Neuronal stem cell (in vitro differentiated cells): ENCODE data around the gene MKLN1.

Source experiments
- DNase-seq: peaks from one replicate; pipeline ENCODE4 v3.0.0-alpha.2; 2013; ENCODE audit warnings: low spot score
- H2AFZ ChIP-seq: one replicate; pipeline ENCODE4 v1.6.1; 2013; ENCODE audit warnings: mild to moderate bottlenecking, low read length, inconsistent platforms
- H2AK5ac ChIP-seq: 2 replicates; pipeline ENCODE4 v1.6.1; 2013; ENCODE audit warnings: low read depth, mild to moderate bottlenecking, inconsistent platforms, low read length, moderate library complexity, mixed read lengths
- H2BK120ac ChIP-seq: 2 replicates; pipeline ENCODE4 v1.6.1; 2013; ENCODE audit warnings: low read depth, mild to moderate bottlenecking, inconsistent platforms, low read length, moderate library complexity, mixed read lengths
- H2BK12ac ChIP-seq: one replicate; pipeline ENCODE4 v1.6.1; 2013; ENCODE audit warnings: low read length, inconsistent platforms
- H2BK15ac ChIP-seq: 2 replicates; pipeline ENCODE4 v1.6.1; 2013; ENCODE audit warnings: mild to moderate bottlenecking, low read length, inconsistent platforms, mixed read lengths
- H2BK5ac ChIP-seq: one replicate; pipeline ENCODE4 v1.6.1; 2013; ENCODE audit warnings: inconsistent platforms, mild to moderate bottlenecking, low read length, moderate library complexity
- H3K14ac ChIP-seq: one replicate; pipeline ENCODE4 v1.6.1; 2013; ENCODE audit warnings: low read length, inconsistent platforms
- H3K18ac ChIP-seq: 2 replicates; pipeline ENCODE4 v1.6.1; 2013; ENCODE audit warnings: low read length, inconsistent platforms
- H3K23ac ChIP-seq: 2 replicates; pipeline ENCODE4 v1.6.1; 2013; ENCODE audit warnings: low read depth, mild to moderate bottlenecking, mixed read lengths, low read length, inconsistent platforms; ENCODE audit not compliant: poor library complexity
- H3K27ac ChIP-seq: replicated peaks from 3 replicates; pipeline ENCODE4 v1.5.1; 2013; ENCODE audit warnings: low read length, inconsistent platforms
- H3K27me3 ChIP-seq, 3 experiments: 2 replicates each; pipeline ENCODE4 v1.6.1; 2013; ENCODE audit warnings: low read length in 3 of 3, mild to moderate bottlenecking in 2 of 3, inconsistent platforms in 1 of 3, low read depth in 1 of 3, mixed read lengths in 1 of 3, moderate library complexity in 1 of 3; ENCODE audit not compliant: control insufficient read depth in 3 of 3, insufficient read depth in 3 of 3
- H3K36me3 ChIP-seq, 2 donors: replicated peaks in 1 of 2; 2 replicates each; pipeline ENCODE4 v1.6.1; 2013; ENCODE audit warnings: low read length in 2 of 2; ENCODE audit not compliant: control insufficient read depth in 2 of 2, insufficient read depth in 2 of 2
- H3K4ac ChIP-seq: 2 replicates; pipeline ENCODE4 v1.6.1; 2013; ENCODE audit warnings: inconsistent platforms, mild to moderate bottlenecking, low read length, moderate library complexity
- H3K4me1 ChIP-seq, 2 donors: 1 replicate in 1 of 2; 2 replicates in 1 of 2; pipeline ENCODE4 v1.6.1; 2013; ENCODE audit warnings: low read length in 2 of 2, low read depth in 1 of 2; ENCODE audit not compliant: control insufficient read depth in 2 of 2, insufficient read depth in 1 of 2
- H3K4me2 ChIP-seq: one replicate; pipeline ENCODE4 v1.6.1; 2013; ENCODE audit warnings: mild to moderate bottlenecking, low read length, inconsistent platforms; ENCODE audit not compliant: insufficient read depth, poor library complexity, severe bottlenecking
- H3K4me3 ChIP-seq, 2 donors: 2 replicates each; pipeline ENCODE4 v1.5.1; 2013; ENCODE audit warnings: low read length in 2 of 2, mild to moderate bottlenecking in 2 of 2, inconsistent platforms in 1 of 2, moderate library complexity in 1 of 2
- H3K79me1 ChIP-seq: one replicate; pipeline ENCODE4 v1.6.1; 2013; ENCODE audit warnings: low read depth, mild to moderate bottlenecking, inconsistent platforms, low read length, moderate library complexity
- H3K9ac ChIP-seq: one replicate; pipeline ENCODE4 v1.6.1; 2013; ENCODE audit warnings: mild to moderate bottlenecking, low read depth, low read length, inconsistent platforms; ENCODE audit not compliant: poor library complexity
- H3K9me3 ChIP-seq, 2 donors: replicated peaks in 1 of 2; 2 replicates each; pipeline versions ENCODE3 to v1.6.1; 2013; ENCODE audit warnings: low read length in 2 of 2, mild to moderate bottlenecking in 2 of 2, inconsistent platforms in 1 of 2, low read depth in 1 of 2, mixed read lengths in 1 of 2, moderate library complexity in 1 of 2; ENCODE audit not compliant: control insufficient read depth in 2 of 2, insufficient read depth in 1 of 2
- H4K8ac ChIP-seq: one replicate; pipeline ENCODE4 v1.6.1; 2013; ENCODE audit warnings: low read depth, mild to moderate bottlenecking, inconsistent platforms, low read length, moderate library complexity
- H4K91ac ChIP-seq: one replicate; pipeline ENCODE4 v1.6.1; 2013; ENCODE audit warnings: low read length, low read depth, mild to moderate bottlenecking, inconsistent platforms; ENCODE audit not compliant: poor library complexity
- WGBS, 2 donors: extraction: QIAGEN DNeasy Blood & Tissue Kit; methylation state at CpG; one replicate each; pipeline ENCODE4 v1.1.7; 2013; ENCODE audit warnings: missing lambda C conversion rate in 2 of 2, mixed read lengths in 1 of 2; ENCODE audit not compliant: insufficient read length in 2 of 2, insufficient replicate concordance in 1 of 2; ENCODE audit errors: extremely low coverage in 2 of 2; 5-methylcytosine and 5-hydroxymethylcytosine counted together

The MKLN1 gene

GRCh38 chr7:131505636-131506557, 178.2 kb downstream of the MKLN1 start:
- Histone ChIP-seq H3K14ac (no peak overlapping the region), H2BK15ac (no peak overlapping the region), H2AK5ac (no peak overlapping the region), H2BK5ac (no peak overlapping the region), H3K9ac (peak overlapping the region; percentile 7), H3K18ac (no peak overlapping the region), H3K9me3 (no peaks in the 10 kb centered on the region), H2BK120ac (no peak overlapping the region), H3K4me2 (no peak overlapping the region), H3K36me3 (peaks cover 31 to 93% of the 10 kb centered on the region in 2 donors), H3K27ac (no peak overlapping the region), H2AFZ (no peak overlapping the region), H3K4ac (no peak overlapping the region), H2BK12ac (no peak overlapping the region), H4K8ac (no peak overlapping the region), H3K4me1 (peaks cover 0 to 10% of the 10 kb centered on the region in 2 donors), H3K4me3 (no peak overlapping the region), H3K23ac (peak overlapping the region; percentile 56), H3K27me3 (no peaks in the 10 kb centered on the region), H3K79me1 (no peaks in the 10 kb centered on the region), H4K91ac (no peak overlapping the region)
- no CpG with 5 or more reads among the region's 30 CpGs for WGBS, 2 donors
- no peak for DNase-seq

GRCh38 chr7:131506597-131506996, 178.9 kb downstream of the MKLN1 start:
- H3K18ac ChIP-seq, result no peak overlapping the region
- no peak overlapping the region for H2BK120ac ChIP-seq
- no peaks in the 10 kb centered on the region for H3K9me3 ChIP-seq
- no peak overlapping the region for H4K8ac ChIP-seq
- no peak overlapping the region for H4K91ac ChIP-seq
- no peak overlapping the region for H3K23ac ChIP-seq
- no peak overlapping the region for H3K4me2 ChIP-seq
- H2AK5ac ChIP-seq, result no peak overlapping the region
- no peak overlapping the region for H3K14ac ChIP-seq
- no peak overlapping the region for H2AFZ ChIP-seq
- H2BK15ac ChIP-seq, result no peak overlapping the region
- DNase-seq, result no peak
- no peaks in the 10 kb centered on the region for H3K27me3 ChIP-seq
- no peaks in the 10 kb centered on the region for H3K79me1 ChIP-seq
- peaks cover 0 to 10% of the 10 kb centered on the region in 2 donors for H3K4me1 ChIP-seq
- no peak overlapping the region for H2BK12ac ChIP-seq
- no CpG with 5 or more reads among the region's 18 CpGs for WGBS, 2 donors
- peaks cover 32 to 91% of the 10 kb centered on the region in 2 donors for H3K36me3 ChIP-seq
- H3K4me3 ChIP-seq, result no peak overlapping the region
- no peak overlapping the region for H2BK5ac ChIP-seq
- no peak overlapping the region for H3K4ac ChIP-seq
- no peak overlapping the region for H3K27ac ChIP-seq
- no peak overlapping the region for H3K9ac ChIP-seq

DNA sequence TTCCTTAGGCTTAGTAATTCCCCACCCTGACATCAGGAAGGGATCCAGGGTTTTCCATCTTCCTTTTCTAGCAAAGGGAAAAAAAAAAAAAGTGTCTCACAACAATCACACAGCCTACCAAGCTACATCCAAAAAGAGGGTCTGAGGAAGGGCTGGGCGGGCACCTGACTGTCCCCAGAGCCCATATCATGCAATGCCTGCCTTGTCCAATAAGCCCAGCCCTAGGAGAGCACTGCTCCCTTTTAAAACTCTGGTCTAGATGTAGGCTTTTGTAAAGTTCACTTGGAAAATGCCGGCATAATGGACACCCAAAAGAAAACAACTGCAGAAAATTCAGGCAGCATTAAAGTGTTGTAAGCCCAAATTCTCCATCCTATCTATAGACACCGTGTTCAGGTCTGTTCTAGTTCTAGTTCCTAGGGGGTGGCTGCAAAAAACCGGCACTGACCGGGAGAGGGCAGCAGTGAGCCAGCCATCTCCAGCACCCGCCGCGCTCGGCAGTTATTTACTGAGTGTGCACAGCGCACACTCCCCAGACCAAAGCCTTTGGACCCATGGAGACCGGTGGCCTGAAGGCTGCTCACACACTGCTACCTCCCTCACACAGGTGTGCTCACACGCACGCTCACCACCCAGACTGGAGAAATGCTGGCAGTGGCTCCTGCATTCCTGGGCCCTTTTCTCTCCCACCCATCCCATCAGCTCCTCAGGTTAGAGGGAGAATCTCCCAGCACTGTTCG, 180.1 kb downstream of the MKLN1 start:
- no CpG with 5 or more reads among the region's 14 CpGs for WGBS, 2 donors
- Histone ChIP-seq H4K91ac (no peak overlapping the region), H2AK5ac (no peak overlapping the region), H4K8ac (no peak overlapping the region), H2BK120ac (no peak overlapping the region), H3K4ac (no peak overlapping the region), H3K27me3 (no peaks in the 10 kb centered on the region), H2BK12ac (no peak overlapping the region), H3K14ac (no peak overlapping the region), H3K4me1 (peaks cover 0 to 4% of the 10 kb centered on the region in 2 donors), H2BK15ac (no peak overlapping the region), H3K9me3 (no peaks in the 10 kb centered on the region), H3K23ac (no peak overlapping the region), H2AFZ (no peak overlapping the region), H3K4me3 (no peak overlapping the region), H3K36me3 (peaks cover 32 to 80% of the 10 kb centered on the region in 2 donors), H3K79me1 (no peaks in the 10 kb centered on the region), H3K27ac (no peak overlapping the region), H3K9ac (no peak overlapping the region), H3K4me2 (no peak overlapping the region), H3K18ac (peak overlapping the region; percentile 20), H2BK5ac (no peak overlapping the region)
- peak; percentile 51 for DNase-seq
